Peyer's patch (tissue), 4 donors: ENCODE data around the gene ABCA2.

ENCODE experiments used
- CTCF ChIP-seq, 6 experiments: fragments of 450-650 bp in 4 of 6; fragments of 200-600 bp in 2 of 6; sonication (generic) in 1 of 6; IDR thresholded peaks; one replicate each; pipeline ENCODE4 v1.5.1; 2017 to 2019; ENCODE audit warnings: antibody characterized with exemption in 6 of 6, mild to moderate bottlenecking in 3 of 6, moderate library complexity in 1 of 6
- POLR2A ChIP-seq, 2 donors: fragments of 450-650 bp; IDR thresholded peaks; one replicate each; pipeline ENCODE4 v1.5.1; 2017; ENCODE audit warnings: antibody characterized with exemption in 2 of 2, mild to moderate bottlenecking in 2 of 2, moderate library complexity in 2 of 2

GRCh38 chr9:137073992-137074399, 46.0 kb upstream of the ABCA2 start:
- TF ChIP-seq CTCF (IDR thresholded peaks at IDR 0.05) (no peak), POLR2A (IDR thresholded peaks at IDR 0.05) (no peak)
